WTC11 (cell line): ENCODE measurements around the gene RIN3. TPM values are rescaled to one million over a fixed set of nuclear protein-coding genes. Genes with fewer than 3 reads are reported as not detected.

Experiments used
- ATAC-seq: fragments of 200-7000 bp; cut with Tn5 transposase; 2 replicates; pipeline ENCODE4 v1.10.0; 2021; ENCODE audit warnings: mild to moderate bottlenecking, moderate library complexity
- CTCF ChIA-PET: fragments of 300-600 bp; sonication (Branson Sonifier 250); formaldehyde crosslinking; loops from one replicate; lab custom pipeline; 2021; ENCODE audit warnings: antibody characterized with exemption; lab: Charles Lee
- POLR2A ChIA-PET: fragments of 350-600 bp; sonication (Branson Sonifier 250); formaldehyde crosslinking; loops from one replicate; lab custom pipeline; 2021; ENCODE audit warnings: antibody characterized with exemption; lab: Charles Lee
- DNase-seq: peaks from one replicate; pipeline ENCODE4 v3.0.0; 2021; ENCODE audit warnings: low spot score
- H3K27ac Mint-ChIP-seq: 2 replicates; pipeline ENCODE4 v1.8.0; 2021; ENCODE audit warnings: mixed read lengths
- H3K27me3 Mint-ChIP-seq: 2 replicates; pipeline ENCODE4 v1.8.0; 2021; ENCODE audit warnings: low read depth, mild to moderate bottlenecking, moderate library complexity, mixed read lengths
- H3K36me3 Mint-ChIP-seq: 2 replicates; pipeline ENCODE4 v1.8.0; 2021; ENCODE audit warnings: mixed read lengths
- H3K4me1 Mint-ChIP-seq: 2 replicates; pipeline ENCODE4 v1.8.0; 2022; ENCODE audit warnings: mixed read lengths
- H3K4me3 Mint-ChIP-seq: 2 replicates; pipeline ENCODE4 v1.8.0; 2021; ENCODE audit warnings: mild to moderate bottlenecking, moderate library complexity, mixed read lengths
- H3K9me3 Mint-ChIP-seq: 2 replicates; pipeline ENCODE4 v1.8.0; 2021; ENCODE audit warnings: mixed read lengths
- FOXP1 ChIP-seq: sonication (generic); formaldehyde crosslinking; IDR thresholded peaks from 2 replicates; pipeline ENCODE4 v1.8.0; 2022; ENCODE audit warnings: missing genetic modification reagents, mild to moderate bottlenecking, moderate library complexity, borderline replicate concordance
- GRHL2 ChIP-seq: fragments of 250-450 bp; sonication (Bioruptor Pico); IDR thresholded peaks from 2 replicates; pipeline ENCODE4 v1.8.0; 2022; ENCODE audit warnings: mild to moderate bottlenecking, moderate library complexity; ENCODE audit not compliant: insufficient replicate concordance, severe bottlenecking
- HMGA2 ChIP-seq: fragments of 250-450 bp; sonication (Bioruptor Pico); IDR thresholded peaks from 2 replicates; pipeline ENCODE4 v1.4.0; 2021; ENCODE audit warnings: mild to moderate bottlenecking, moderate library complexity
- IRF2 ChIP-seq: sonication (generic); formaldehyde crosslinking; IDR thresholded peaks from 2 replicates; pipeline ENCODE4 v1.8.0; 2022; ENCODE audit warnings: low read depth, missing genetic modification reagents, borderline replicate concordance
- JAZF1 ChIP-seq: fragments of 250-450 bp; sonication (Bioruptor Pico); IDR thresholded peaks from 2 replicates; pipeline ENCODE4 v1.9.0; 2021; ENCODE audit warnings: moderate library complexity, mild to moderate bottlenecking, inconsistent platforms
- NR1H2 ChIP-seq: sonication (generic); formaldehyde crosslinking; IDR thresholded peaks from 2 replicates; pipeline ENCODE4 v1.9.0; 2021; ENCODE audit warnings: mild to moderate bottlenecking, moderate library complexity, missing genetic modification reagents
- RORB ChIP-seq: fragments of 250-450 bp; sonication (Bioruptor Pico); IDR thresholded peaks from 2 replicates; pipeline ENCODE4 v1.9.0; 2021; ENCODE audit warnings: mild to moderate bottlenecking
- SMAD3 ChIP-seq: sonication (generic); formaldehyde crosslinking; IDR thresholded peaks from 2 replicates; pipeline ENCODE4 v1.8.0; 2022; ENCODE audit warnings: missing genetic modification reagents, mild to moderate bottlenecking, borderline replicate concordance
- ZNF263 ChIP-seq: sonication (generic); formaldehyde crosslinking; IDR thresholded peaks from 2 replicates; pipeline ENCODE4 v1.8.1; 2022; ENCODE audit warnings: low read depth, mild to moderate bottlenecking, moderate library complexity, missing genetic modification reagents
- ZNF423 ChIP-seq: fragments of 250-450 bp; sonication (Bioruptor Pico); IDR thresholded peaks from 2 replicates; pipeline ENCODE4 v2.1.2; 2022; ENCODE audit warnings: mild to moderate bottlenecking, moderate library complexity
- total RNA-seq: library from RNA; stranded (reverse); gene quantifications from 3 replicates; pipeline ENCODE4 v1.2.3, GENCODE V29; 2021
- TF ChIP-seq, protein P1 (sequence below): sonication (generic); formaldehyde crosslinking; IDR thresholded peaks from 2 replicates; pipeline ENCODE4 v1.8.0; 2023; ENCODE audit warnings: mild to moderate bottlenecking, missing genetic modification reagents
- TF ChIP-seq, protein P2 (sequence below): sonication (generic); formaldehyde crosslinking; IDR thresholded peaks from 2 replicates; pipeline ENCODE4 v1.8.1; 2022; ENCODE audit warnings: mild to moderate bottlenecking, missing genetic modification reagents, moderate library complexity, borderline replicate concordance
- TF ChIP-seq, protein P3 (sequence below): sonication (generic); formaldehyde crosslinking; IDR thresholded peaks from 2 replicates; pipeline ENCODE4 v1.8.0; 2022; ENCODE audit warnings: mild to moderate bottlenecking, missing genetic modification reagents
- TF ChIP-seq, protein P4 (sequence below): fragments of 200-600 bp; IDR thresholded peaks from 2 replicates; pipeline ENCODE4 v1.8.0; 2022; ENCODE audit warnings: antibody characterized with exemption
- TF ChIP-seq, protein P5 (sequence below): fragments of 250-450 bp; sonication (Bioruptor Pico); IDR thresholded peaks from 2 replicates; pipeline ENCODE4 v1.9.0; 2021; ENCODE audit warnings: mild to moderate bottlenecking
- TF ChIP-seq, protein P6 (sequence below): sonication (generic); formaldehyde crosslinking; IDR thresholded peaks from 2 replicates; pipeline ENCODE4 v1.8.0; 2022; ENCODE audit warnings: mild to moderate bottlenecking, missing genetic modification reagents

RIN3 gene
- total RNA-seq, 1 experiment from 2014 or later: 3.3 TPM

DNA sequence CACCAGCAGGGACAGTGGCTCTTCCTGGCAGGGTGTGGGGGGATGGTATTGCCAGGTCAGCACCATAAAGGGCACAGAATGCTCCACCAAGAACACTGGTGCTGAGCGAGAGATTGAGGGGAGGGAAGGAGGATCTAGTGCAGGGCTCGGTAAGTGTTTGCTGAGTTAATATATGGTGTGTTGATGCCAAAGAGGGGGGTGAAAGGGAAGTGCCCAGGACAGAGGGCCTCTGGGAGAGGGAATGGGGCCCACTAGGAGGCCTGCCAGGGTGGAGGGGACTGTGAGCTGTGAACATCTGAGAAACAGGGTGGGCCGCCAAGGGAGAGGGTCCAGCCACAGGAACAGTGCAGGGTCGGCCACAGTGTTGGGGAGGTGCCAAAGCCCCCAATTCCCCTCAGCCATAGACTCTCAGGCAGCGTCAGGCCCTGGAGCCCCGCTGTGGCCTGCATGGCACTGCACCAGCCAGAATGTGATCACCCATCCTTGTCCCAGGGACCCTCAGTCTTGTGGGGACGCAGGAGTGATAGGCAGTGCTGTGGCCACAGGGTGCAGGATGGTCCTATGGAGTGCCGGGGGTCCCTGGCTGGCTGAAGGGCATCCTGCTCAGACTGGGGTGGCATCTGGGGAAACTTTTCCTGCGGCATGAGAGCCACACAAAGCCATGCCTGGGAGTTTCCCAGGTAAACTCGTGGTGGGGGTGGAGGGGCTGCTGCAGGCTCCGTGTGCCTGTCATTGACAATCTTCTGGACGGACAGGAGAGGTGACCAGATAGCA is 11.9 kb downstream of the RIN3 start:
- Mint-ChIP-seq H3K9me3 (no peaks in the 10 kb centered on the region), H3K27ac (no peak overlapping the region), H3K4me3 (no peak overlapping the region), H3K27me3 (no peaks in the 10 kb centered on the region), H3K36me3 (no peaks in the 10 kb centered on the region), H3K4me1 (no peaks in the 10 kb centered on the region)
- no peak for DNase-seq
- ATAC-seq: no peak
- POLR2A ChIA-PET: no interaction called here
- TF ChIP-seq SMAD3 (CRISPR knock-in tag) (no peak), GRHL2 (CRISPR knock-in tag) (no peak), NR1H2 (CRISPR knock-in tag) (no peak), RORB (CRISPR knock-in tag) (no peak), FOXP1 (CRISPR knock-in tag) (no peak), HMGA2 (CRISPR knock-in tag) (no peak), ZNF423 (CRISPR knock-in tag) (no peak), ZNF263 (CRISPR knock-in tag) (no peak)
- TF ChIP-seq, protein P1, sequence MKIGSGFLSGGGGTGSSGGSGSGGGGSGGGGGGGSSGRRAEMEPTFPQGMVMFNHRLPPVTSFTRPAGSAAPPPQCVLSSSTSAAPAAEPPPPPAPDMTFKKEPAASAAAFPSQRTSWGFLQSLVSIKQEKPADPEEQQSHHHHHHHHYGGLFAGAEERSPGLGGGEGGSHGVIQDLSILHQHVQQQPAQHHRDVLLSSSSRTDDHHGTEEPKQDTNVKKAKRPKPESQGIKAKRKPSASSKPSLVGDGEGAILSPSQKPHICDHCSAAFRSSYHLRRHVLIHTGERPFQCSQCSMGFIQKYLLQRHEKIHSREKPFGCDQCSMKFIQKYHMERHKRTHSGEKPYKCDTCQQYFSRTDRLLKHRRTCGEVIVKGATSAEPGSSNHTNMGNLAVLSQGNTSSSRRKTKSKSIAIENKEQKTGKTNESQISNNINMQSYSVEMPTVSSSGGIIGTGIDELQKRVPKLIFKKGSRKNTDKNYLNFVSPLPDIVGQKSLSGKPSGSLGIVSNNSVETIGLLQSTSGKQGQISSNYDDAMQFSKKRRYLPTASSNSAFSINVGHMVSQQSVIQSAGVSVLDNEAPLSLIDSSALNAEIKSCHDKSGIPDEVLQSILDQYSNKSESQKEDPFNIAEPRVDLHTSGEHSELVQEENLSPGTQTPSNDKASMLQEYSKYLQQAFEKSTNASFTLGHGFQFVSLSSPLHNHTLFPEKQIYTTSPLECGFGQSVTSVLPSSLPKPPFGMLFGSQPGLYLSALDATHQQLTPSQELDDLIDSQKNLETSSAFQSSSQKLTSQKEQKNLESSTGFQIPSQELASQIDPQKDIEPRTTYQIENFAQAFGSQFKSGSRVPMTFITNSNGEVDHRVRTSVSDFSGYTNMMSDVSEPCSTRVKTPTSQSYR (CRISPR knock-in tag): no peak
- TF ChIP-seq, protein P2, sequence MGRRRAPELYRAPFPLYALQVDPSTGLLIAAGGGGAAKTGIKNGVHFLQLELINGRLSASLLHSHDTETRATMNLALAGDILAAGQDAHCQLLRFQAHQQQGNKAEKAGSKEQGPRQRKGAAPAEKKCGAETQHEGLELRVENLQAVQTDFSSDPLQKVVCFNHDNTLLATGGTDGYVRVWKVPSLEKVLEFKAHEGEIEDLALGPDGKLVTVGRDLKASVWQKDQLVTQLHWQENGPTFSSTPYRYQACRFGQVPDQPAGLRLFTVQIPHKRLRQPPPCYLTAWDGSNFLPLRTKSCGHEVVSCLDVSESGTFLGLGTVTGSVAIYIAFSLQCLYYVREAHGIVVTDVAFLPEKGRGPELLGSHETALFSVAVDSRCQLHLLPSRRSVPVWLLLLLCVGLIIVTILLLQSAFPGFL (CRISPR knock-in tag): no peak
- TF ChIP-seq, protein P3, sequence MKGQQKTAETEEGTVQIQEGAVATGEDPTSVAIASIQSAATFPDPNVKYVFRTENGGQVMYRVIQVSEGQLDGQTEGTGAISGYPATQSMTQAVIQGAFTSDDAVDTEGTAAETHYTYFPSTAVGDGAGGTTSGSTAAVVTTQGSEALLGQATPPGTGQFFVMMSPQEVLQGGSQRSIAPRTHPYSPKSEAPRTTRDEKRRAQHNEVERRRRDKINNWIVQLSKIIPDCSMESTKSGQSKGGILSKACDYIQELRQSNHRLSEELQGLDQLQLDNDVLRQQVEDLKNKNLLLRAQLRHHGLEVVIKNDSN (CRISPR knock-in tag): no peak
- TF ChIP-seq, protein P4, sequence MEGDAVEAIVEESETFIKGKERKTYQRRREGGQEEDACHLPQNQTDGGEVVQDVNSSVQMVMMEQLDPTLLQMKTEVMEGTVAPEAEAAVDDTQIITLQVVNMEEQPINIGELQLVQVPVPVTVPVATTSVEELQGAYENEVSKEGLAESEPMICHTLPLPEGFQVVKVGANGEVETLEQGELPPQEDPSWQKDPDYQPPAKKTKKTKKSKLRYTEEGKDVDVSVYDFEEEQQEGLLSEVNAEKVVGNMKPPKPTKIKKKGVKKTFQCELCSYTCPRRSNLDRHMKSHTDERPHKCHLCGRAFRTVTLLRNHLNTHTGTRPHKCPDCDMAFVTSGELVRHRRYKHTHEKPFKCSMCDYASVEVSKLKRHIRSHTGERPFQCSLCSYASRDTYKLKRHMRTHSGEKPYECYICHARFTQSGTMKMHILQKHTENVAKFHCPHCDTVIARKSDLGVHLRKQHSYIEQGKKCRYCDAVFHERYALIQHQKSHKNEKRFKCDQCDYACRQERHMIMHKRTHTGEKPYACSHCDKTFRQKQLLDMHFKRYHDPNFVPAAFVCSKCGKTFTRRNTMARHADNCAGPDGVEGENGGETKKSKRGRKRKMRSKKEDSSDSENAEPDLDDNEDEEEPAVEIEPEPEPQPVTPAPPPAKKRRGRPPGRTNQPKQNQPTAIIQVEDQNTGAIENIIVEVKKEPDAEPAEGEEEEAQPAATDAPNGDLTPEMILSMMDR: no peak
- TF ChIP-seq, protein P5, sequence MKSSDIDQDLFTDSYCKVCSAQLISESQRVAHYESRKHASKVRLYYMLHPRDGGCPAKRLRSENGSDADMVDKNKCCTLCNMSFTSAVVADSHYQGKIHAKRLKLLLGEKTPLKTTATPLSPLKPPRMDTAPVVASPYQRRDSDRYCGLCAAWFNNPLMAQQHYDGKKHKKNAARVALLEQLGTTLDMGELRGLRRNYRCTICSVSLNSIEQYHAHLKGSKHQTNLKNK (CRISPR knock-in tag): no peak
- CTCF ChIA-PET: interaction anchor here (0.8 kb wide), 1 partner anchor 161 kb away, joined by 3 read pairs; no protein-coding TSS in a partner anchor

DNA sequence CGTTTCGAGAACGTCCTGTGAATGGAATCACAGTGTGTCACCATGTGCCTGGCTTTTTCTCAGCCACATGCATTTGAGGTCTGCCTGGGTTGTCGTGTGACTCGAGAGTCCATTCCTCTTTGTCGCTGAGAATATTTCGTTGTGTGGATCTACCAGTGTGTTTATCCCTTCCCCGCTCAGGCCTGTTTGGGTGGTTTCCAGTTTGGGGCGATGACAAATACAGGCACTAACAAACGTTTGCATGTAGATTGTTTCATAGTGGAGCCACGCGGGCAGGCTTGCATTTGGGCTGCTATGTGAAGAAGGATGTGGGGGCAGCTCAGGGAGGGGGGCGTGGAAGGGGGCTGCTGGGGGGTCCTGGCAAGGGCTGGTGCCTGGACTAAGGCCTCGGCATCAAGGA is 14.1 kb downstream of the RIN3 start:
- Mint-ChIP-seq H3K4me1 (no peaks in the 10 kb centered on the region), H3K9me3 (no peaks in the 10 kb centered on the region), H3K36me3 (no peaks in the 10 kb centered on the region), H3K27ac (no peak overlapping the region), H3K27me3 (no peaks in the 10 kb centered on the region), H3K4me3 (no peak overlapping the region)
- no peak for ATAC-seq
- CTCF ChIA-PET: no interaction called here
- POLR2A ChIA-PET: no interaction called here
- no peak for DNase-seq
- TF ChIP-seq JAZF1 (CRISPR knock-in tag) (no peak), IRF2 (no peak)
- TF ChIP-seq, protein P6, sequence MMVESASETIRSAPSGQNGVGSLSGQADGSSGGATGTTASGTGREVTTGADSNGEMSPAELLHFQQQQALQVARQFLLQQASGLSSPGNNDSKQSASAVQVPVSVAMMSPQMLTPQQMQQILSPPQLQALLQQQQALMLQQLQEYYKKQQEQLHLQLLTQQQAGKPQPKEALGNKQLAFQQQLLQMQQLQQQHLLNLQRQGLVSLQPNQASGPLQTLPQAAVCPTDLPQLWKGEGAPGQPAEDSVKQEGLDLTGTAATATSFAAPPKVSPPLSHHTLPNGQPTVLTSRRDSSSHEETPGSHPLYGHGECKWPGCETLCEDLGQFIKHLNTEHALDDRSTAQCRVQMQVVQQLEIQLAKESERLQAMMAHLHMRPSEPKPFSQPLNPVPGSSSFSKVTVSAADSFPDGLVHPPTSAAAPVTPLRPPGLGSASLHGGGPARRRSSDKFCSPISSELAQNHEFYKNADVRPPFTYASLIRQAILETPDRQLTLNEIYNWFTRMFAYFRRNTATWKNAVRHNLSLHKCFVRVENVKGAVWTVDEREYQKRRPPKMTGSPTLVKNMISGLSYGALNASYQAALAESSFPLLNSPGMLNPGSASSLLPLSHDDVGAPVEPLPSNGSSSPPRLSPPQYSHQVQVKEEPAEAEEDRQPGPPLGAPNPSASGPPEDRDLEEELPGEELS (CRISPR knock-in tag): no peak
